GM21825 (cell line): ENCODE data around the gene TGIF1.

Source experiments
- ATAC-seq: cut with Tn5 transposase; IDR thresholded peaks from one replicate; pipeline ENCODE4 v1.9.1; 2021; ENCODE audit warnings: mild to moderate bottlenecking, moderate library complexity; ENCODE audit not compliant: unreplicated experiment

Gene TGIF1

DNA sequence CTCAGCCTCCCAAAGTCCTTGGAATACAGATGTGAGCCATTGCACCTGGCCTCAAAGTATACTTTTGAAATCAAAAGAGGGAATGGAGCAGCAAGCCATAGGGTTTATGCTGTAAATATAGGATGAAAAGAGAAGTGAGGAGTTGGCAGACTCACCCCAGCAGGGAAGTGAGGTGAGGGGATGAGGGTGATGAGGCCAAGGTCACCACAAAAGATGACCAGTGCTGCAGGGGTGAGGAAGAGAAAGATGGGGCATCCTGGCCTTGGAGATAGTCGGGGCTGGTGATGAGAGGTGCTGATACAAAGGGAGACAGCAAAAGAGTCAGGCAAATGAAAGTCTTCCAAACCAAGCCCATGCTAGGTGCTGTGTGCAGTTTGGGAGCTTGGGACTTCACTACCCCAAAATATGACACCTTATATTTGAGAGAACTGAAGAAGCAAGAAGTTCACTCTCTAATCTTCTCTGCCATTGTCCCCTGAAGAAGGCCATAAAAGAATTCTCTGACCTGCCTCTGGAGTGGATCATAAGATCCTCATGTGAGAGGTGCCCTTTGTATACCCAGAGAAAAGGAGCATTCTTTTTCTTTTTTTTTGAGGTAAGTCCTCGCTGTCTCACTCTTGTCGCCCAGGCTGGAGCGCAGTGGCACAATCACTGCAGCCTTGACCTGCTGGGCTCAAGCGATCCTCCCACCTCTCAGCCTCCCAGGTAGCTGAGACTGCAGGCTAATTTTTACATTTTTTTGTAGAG is 31.0 kb downstream of the TGIF1 start:
- no peak for ATAC-seq

DNA sequence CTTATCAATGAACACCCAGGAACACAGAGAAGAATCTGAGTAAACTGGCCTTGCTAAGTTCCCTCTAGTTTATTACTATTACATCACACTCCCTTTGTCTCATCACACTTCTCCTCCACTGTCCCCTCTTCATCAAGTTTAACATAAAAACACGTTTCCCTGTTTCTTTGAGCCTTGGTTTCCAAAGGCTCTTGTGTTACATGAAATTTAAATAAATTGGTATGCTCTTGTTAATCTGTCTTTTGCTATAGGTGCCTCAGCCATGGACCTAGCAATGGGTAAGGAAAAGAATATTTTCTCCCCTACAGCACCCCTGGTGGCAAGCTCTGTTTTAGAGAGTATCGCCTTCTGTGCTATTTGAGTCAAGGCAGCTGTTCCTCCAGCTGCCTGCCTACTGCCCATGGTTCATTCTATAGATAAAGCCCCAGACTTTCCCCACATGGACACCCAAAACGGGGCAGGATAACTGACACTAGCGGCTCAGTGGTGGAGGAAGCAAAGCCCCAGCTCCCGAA is 31.8 kb downstream of the TGIF1 start:
- no peak for ATAC-seq

DNA sequence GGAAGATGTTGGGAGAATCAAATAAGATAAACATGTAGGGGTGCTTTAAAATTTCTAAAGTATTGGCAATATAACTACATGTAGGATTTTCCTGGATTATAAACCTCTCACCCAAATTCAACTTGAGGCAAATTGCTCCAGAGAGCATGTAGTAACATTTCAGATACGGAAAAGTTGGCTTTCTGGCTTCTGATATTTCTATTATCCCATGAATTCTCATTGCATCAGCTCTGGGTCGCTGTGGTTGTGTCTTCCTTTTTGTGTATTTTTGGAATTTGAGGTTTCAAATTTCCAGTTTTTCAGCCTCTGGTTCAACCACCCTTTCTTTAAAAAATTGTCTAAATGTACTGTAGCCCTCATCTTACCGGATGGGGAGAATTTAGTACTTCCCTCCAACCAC is 32.3 kb downstream of the TGIF1 start:
- no peak for ATAC-seq

DNA sequence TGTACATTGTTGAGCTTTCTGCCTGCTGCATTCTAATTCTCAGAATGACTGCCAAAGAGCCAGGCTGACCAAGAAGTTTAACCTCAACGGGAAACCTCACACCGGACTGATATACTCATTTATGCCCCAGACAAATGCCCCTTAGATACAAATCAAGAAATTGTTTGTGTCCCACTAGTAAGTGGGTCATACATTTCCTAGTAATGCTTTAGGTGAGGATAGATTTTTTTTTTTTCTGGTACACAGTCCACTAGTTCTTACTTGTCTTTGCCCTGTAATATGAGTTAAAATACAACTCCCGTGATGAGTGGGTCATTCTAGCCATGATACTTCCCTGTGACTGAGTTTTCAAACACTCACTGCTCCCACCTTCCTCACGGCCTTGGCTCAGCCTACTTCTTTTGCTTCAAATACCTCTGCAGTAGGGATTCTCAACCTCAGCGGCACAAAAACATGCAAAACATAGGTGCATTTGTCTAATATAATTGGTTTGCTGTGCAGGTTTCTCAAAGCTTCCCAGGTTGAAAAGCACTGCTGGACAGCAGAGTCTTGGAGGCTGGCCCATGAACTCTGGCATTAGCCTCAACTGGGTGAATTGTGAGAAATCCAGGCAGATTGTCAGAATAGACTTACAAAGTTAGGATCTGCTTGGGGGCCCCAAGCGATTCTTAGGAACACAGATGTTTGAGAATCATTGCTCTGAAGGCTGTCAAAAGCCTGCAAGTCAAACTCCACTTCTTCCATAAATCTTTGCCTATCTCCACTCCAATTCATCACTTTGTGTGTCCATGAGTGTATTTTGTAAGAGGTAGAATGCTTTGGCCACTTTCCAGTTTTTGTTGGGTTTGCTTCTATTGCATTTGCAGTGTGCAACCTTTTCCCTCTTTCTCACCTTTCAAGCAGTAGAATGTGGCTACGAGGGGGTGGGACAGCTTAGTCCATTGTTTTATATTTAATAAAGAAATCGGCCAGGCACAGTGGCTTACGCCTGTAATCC is 35.5 kb downstream of the TGIF1 start:
- ATAC-seq, result no peak

DNA sequence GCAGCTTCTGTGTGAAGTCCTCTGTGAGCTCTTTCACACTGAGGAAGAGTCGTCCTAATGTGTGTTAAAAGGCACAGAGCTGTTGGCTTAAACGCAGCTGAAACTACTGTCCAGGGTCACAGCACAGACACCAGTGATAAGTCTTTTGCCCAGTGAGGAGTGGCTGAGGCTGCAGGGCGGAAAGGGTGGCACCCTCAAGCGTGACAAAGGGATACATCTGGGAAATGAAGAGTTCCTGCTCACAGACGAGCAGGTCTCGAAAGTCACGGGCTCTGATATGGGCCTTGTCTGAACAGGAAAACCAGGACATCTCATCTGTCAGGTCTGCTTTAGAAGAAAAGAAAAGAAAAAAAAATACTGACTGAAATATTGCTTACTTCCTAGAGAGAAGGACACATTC is 36.5 kb downstream of the TGIF1 start:
- no peak for ATAC-seq

DNA sequence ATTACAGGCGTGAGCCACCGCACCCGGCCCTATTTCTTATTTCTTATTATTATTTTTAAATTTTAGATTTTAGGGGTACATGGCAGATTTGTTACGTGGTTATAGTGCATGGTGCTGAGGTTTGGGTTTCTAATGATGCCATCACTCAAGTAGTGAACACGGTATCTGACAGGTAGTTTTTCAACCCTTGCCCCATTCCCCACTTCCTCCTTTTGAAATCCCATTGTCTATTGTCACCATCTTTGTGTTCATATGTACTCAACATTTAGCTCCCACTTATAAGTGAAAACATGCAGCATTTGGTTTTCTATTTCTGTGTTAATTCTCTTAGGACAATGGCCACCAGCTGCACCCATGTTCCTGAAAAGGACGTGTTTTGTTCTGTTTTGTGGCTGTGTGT is 39.5 kb downstream of the TGIF1 start:
- ATAC-seq, result no peak

DNA sequence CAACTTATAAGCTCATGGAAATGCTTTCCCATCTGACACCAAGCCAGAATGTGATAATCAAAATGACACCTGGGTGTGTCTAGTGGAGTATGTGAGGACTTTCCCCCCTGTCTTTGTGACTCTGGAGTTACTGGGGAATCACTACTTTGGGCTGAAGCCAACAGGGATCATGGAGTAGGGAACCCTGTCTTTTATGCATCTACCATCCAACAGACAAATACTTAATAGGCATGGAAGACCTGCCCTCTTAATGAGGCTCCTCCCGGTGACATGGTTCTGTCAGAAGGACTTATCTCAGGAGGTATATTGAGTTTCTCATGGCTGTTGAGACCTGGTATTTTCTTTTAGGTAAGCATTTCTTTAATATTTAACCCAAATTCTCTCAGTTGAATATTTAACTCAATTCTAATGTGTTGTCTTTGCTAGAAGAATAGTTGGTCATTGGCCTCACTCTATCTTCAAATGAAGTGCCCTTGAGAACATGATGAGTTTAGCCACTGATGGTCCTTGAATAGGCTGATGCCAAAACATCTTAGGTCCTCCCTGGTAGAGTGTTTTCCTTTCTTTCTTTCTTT is 42.1 kb downstream of the TGIF1 start:
- ATAC-seq, result no peak

DNA sequence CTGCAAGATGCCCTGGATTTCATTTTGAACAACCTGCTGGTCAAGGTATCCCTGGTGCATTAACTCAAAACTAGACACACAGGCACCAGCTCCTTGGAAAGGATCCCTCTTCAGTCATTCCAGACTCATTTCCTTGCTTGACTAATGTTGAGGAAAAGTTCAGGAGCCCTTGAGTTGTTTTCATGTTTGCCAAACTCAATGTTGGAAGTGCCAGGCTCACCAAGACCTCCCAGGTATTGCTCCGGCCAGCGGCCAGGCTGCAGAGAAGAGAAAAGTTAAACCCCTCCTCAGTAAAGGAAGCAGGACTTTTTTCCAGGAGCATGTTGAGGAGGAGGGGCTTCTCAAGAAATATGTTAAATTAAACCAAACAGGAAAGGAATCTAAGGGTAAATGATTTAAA is 42.7 kb downstream of the TGIF1 start:
- no peak for ATAC-seq

DNA sequence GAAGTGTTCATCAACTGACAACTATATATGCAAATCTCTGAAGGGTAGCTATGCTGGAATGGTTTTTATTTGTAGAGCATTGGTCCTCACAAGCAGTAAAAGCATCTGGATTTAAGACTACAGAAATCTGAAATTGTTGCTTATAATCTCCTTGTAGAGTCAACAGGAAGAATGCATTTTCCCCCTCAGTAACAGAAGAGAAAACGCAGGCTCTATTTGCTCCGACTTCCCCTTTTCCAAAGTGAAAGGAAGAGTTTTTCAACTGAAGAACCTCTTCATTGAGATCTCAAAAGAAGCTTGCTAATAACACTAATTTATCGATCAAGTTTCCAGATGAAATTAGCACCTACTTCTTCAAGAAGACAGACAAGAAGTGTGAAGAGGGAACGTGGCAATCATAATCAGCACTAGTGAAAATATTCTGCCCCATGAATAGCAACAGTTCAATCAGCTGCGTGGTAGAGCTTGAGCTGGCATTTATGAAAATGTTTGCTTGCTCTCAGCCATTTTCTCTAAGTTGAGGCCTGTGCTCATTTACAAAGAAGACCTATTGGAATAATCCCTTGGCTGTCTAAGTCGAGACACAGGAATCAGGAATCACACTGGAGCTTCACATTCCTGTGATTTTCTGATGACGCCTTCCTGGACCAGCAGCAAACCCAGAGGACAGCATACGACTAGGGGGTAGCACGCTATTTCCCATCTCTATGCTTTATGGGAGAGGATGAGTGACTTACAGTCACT is 43.7 kb downstream of the TGIF1 start:
- no peak for ATAC-seq

DNA sequence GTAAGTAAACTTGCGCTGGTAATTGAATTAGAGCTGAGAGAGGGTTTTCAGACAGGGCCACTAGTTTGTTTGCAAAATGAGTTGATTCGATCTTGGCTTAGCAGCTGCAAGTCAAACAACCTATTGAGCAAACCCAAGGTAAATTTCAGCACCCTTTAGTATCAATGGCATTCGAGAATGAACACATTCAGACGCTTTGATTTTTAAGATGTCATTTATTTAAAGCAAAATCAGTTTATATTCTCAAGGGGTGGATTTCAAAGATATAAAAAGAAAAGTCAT is 44.2 kb downstream of the TGIF1 start:
- ATAC-seq, result no peak

DNA sequence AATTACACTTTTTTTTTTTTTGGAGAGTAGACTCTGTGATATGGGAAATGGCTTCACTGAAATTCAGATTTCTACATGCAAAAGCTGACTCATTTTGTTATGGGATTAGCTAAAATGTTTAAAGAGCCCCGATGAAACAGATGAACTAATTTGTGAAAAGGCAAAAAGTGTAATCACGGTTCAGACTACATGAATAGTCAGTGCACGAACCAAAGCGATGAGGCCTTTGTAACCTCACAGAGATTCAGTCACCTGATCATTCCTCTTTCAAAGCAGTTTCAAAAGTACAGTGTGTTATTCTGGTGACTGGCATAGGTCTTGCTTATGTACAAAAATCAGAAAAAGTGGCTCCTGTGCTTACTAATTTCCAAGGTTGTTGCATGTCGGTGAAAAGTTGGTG is 44.6 kb downstream of the TGIF1 start:
- no peak for ATAC-seq

DNA sequence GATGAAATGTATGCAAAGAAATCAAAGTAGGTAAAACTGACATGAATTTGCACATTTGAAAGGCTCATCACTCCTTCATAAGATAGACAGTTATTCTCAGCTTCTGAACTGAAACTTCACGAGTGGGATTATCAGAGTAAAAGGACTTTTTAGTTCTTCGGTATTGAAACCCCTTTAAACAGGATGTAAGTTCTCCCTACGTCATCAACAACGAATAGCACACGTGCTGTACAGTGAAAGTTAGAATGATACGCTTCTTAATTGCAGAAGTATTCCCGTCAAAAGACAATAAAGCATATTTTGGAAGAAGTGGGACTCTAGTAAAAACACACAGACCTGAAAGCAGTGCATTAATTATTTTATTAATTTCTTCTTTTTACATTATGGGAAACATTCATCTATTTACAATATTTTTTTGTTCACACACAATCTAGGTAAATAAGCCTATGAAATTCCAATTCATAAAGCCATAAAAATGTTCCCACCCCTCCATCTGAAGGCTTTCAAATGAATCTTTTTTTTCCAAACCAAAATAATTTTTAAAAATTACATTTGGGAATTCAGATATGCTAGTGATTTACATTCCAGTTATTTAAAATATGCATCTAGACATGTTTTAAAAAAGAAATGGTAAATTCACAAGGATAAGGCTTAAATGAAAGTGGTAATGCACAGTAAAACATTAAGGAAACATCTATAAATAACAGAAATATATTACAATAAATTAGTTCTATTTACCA is 45.9 kb downstream of the TGIF1 start:
- ATAC-seq, result no peak

DNA sequence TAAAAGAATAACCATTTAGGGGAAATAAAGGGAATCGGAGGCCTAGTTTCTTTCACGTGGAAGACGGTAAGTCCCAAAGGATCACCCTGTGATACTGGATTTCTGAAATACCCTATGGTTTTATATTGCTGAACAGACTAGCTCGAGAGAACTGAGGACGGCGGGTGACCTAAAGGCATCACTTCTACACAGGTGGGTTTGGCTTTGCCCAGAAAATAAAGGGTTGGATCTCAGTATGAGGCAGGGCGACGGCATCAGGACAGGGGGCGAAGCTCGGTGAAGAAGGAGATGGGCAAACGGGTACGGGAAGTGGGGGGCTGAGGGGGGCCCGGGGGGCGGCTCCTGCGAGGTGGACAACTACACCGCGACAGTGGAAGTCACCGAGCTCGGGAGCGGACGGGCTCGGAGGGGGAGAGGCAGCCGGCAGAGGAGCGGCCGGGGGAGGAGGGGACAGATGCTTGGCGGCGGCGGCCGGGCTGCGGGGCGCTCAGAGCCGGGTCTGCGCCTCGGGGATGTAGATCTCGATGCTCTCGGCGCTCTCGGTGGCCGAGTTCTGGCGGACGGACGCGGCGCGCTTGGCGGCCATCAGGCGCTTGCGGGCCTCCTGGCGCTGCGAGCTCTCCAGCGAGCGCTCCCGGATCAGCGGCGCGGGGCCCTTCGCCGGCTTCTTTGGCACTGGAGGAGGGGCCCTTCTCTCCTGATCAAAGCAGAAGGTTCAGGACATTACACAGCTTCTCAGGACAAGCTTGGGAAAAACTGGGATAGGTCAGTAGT is 48.9 kb downstream of the TGIF1 start:
- ATAC-seq, result no peak

DNA sequence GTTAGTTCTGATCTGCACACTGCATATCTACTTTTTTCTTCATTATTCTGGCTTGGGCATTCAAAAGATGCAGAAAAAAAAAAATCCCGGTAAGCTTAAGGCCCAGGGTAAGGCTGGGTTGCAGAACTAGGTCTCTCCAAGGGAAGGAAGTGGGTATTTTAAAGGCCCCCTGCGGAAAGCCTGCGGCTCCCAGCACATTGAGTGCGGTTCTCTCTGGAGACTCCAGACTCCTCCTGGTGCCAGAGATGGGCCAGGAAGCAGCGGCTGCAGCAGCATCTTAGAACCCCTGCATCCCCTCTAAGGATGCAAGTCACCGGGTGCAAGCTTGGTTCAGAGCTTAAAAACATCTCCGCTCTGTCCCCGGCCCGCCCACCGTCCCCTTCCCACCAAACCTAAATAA is 49.5 kb downstream of the TGIF1 start:
- ATAC-seq, result no peak

DNA sequence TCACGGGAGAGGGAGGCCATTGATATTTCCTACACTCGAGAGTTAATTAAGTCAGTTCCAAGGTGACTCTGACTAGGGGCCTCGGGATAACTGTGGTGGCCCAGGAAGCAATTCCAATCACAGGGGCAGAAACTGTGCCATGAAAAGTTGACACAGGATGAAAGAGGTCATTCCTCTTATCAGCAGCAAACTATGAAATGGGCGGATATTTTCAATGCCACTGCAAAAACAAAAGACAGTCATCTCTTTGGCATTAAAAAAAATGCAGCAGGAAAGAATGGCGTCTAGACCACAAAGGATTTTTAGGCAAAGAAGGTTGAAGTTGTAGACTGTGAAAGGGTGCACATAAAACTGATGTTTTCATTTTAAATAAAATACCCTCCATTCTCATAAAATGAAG is 50.0 kb downstream of the TGIF1 start:
- ATAC-seq, result no peak

DNA sequence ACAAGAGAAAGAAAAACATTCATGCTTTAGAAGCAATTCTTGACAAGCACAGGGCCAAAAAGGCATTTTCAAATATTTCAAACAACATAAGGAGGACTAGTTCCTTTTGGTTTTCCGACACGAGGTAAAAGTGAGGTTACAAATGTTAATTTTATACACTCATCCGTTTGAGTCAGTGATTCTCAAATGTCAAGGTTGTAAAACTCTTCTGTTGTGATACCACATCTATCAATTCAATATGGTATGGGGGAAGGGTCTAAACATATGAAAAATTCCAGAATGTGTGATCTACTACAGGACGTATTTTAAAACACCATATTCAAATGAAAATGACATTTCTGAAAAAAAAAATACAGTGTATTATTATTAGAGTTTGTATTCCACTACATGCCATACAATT is 52.7 kb downstream of the TGIF1 start:
- ATAC-seq, result no peak

DNA sequence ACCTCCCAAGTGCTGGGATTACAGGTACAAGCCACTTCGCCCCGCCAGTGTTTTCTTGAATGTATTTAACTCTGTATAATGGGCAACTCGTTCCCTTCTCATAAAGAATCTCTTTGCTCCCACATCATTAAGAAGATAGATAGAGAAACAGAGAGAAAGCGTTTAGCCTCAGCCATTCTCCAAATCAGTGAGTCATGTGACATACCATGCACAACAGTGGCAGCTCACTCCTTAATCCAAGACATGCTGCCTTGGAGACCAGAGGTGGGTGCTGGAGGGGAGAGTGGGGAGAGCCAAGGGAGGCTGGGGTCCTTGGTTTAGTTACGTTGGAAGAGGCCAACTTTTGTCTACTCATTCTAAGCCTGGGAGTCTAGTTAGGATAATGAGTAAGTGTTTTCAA is 54.7 kb downstream of the TGIF1 start:
- ATAC-seq, result no peak

DNA sequence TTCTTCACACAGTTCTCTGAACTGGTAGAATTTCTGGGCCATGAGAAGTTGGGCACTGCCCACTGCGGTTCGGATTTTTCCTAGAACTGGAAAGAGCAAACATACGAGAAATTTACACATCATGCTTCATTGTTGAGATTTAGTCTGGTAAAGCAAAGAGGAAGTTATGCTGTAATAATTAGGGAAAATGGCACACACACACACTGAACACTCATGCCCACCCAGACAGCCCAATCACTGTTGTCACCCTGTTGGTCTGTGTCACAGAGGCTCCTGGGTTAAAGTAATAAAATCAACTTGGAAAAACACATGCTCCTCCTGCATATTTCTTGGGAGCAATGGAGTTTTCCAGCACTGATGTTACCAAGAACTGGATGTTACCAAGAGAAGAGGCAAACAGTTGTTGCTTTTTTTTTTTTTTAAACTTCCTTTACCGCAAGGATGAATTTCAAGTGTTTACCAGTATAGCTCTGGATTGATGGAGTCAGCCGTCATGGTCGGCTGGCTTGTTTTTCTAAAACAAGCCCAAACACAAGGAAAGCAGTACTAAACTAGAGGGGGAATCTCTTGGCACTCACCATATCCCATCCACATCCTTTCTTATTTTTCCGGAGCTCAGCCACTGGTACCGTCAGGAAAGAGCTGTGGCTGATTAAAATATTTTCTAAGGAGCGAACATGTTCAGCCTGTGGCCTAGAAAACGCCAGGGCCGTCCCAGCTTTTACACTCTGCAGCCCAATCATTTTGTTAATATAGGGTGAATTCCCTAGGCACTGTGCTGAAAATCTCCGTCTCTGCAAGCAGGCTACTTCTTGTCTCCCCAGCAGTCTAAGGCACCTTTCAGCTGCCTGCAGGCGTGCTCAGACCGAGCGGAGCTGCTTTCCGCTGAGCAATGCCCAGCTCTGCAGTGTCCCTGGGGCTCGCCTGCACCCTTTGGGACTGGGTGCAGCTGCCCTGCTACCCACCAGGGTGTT is 58.9 kb downstream of the TGIF1 start:
- no peak for ATAC-seq
